Calu3 (cell line): ENCODE measurements around the gene NELL1. TPM values are rescaled to one million over a fixed set of nuclear protein-coding genes. Genes with fewer than 3 reads are reported as not detected.

Source experiments
- BruUV-seq: library from RNA; stranded (reverse); fragments of 400-500 nt; replicated peaks from 2 replicates; lab custom pipeline; 2021; lab: Mats Ljungman, UMichigan
- CTCF ChIA-PET: fragments of 300-600 bp; sonication (Branson Sonifier 250); formaldehyde crosslinking; loops from one replicate; lab custom pipeline; 2022; ENCODE audit warnings: antibody characterized with exemption; lab: Charles Lee
- DNase-seq: peaks from one replicate; pipeline ENCODE4 v3.0.0; 2022
- H3K27ac Mint-ChIP-seq: one replicate; pipeline ENCODE4 v1.8.0; 2022; ENCODE audit warnings: mixed read lengths; ENCODE audit not compliant: unreplicated experiment
- H3K27me3 Mint-ChIP-seq: one replicate; pipeline ENCODE4 v1.8.0; 2022; ENCODE audit warnings: mixed read lengths; ENCODE audit not compliant: unreplicated experiment
- H3K36me3 Mint-ChIP-seq: one replicate; pipeline ENCODE4 v1.8.0; 2022; ENCODE audit warnings: mild to moderate bottlenecking, moderate library complexity, mixed read lengths; ENCODE audit not compliant: insufficient read depth, unreplicated experiment
- H3K4me1 Mint-ChIP-seq: one replicate; pipeline ENCODE4 v1.8.0; 2022; ENCODE audit warnings: mild to moderate bottlenecking, low read depth, mixed read lengths; ENCODE audit not compliant: unreplicated experiment
- H3K4me3 Mint-ChIP-seq: one replicate; pipeline ENCODE4 v1.8.0; 2022; ENCODE audit warnings: mild to moderate bottlenecking, low read depth, moderate library complexity, mixed read lengths; ENCODE audit not compliant: unreplicated experiment
- H3K9me3 Mint-ChIP-seq: one replicate; pipeline ENCODE4 v1.8.0; 2022; ENCODE audit warnings: low read depth, mixed read lengths; ENCODE audit not compliant: unreplicated experiment
- CTCF ChIP-seq: fragments of 200-600 bp; IDR thresholded peaks from one replicate; pipeline ENCODE4 v1.8.0; 2022; ENCODE audit warnings: antibody characterized with exemption; ENCODE audit not compliant: unreplicated experiment
- intact Hi-C: fragments of 100-400 bp; cut with micrococcal nuclease; formaldehyde crosslinking; loops from one replicate; pipeline ENCODE4 v1.10.0; 2022; ENCODE audit not compliant: unreplicated experiment
- total RNA-seq: library from RNA; stranded (reverse); gene quantifications from 2 replicates; pipeline ENCODE4 v1.2.3, GENCODE V29; 2022

Gene NELL1
- total RNA-seq, 1 experiment from 2014 or later, result not detected

GRCh38 chr11:20869123-20869522 lies 199.7 kb downstream of the NELL1 start:
- TF ChIP-seq CTCF, result no peak
- Mint-ChIP-seq H3K9me3 (peaks cover 11% of the 10 kb centered on the region), H3K27me3 (no peaks in the 10 kb centered on the region), H3K4me1 (no peaks in the 10 kb centered on the region), H3K27ac (no peak overlapping the region), H3K4me3 (no peak overlapping the region), H3K36me3 (no peaks in the 10 kb centered on the region)
- intact Hi-C loops, result no loop called here
- no peak for DNase-seq
- CTCF ChIA-PET, result no interaction called here
- no TSS peak for BruUV-seq

- H3K27me3 Mint-ChIP-seq, result no peaks in the 10 kb centered on the region
- no peak for DNase-seq
- no peaks in the 10 kb centered on the region for H3K36me3 Mint-ChIP-seq
- CTCF ChIA-PET, result no interaction called here
- H3K4me3 Mint-ChIP-seq, result no peak overlapping the region
- intact Hi-C loops, result no loop called here
- H3K4me1 Mint-ChIP-seq, result no peaks in the 10 kb centered on the region
- no TSS peak for BruUV-seq
- peaks cover 3% of the 10 kb centered on the region for H3K9me3 Mint-ChIP-seq
- no peak for TF ChIP-seq CTCF
- no peak overlapping the region for H3K27ac Mint-ChIP-seq
Observed at GRCh38 chr11:20873054-20873453, 203.7 kb downstream of the NELL1 start.

- intact Hi-C loops, result no loop called here
- Mint-ChIP-seq H3K4me3 (no peak overlapping the region), H3K4me1 (no peaks in the 10 kb centered on the region), H3K27me3 (no peaks in the 10 kb centered on the region), H3K27ac (no peak overlapping the region), H3K9me3 (peaks cover 5% of the 10 kb centered on the region), H3K36me3 (no peaks in the 10 kb centered on the region)
- TF ChIP-seq CTCF, result no peak
- BruUV-seq, result no TSS peak
- DNase-seq, result no peak
- CTCF ChIA-PET, result no interaction called here
Observed at GRCh38 chr11:20874358-20874757, 205.0 kb downstream of the NELL1 start.

GRCh38 chr11:20875889-20876288 lies 206.5 kb downstream of the NELL1 start:
- CTCF ChIA-PET, result no interaction called here
- Mint-ChIP-seq H3K4me1 (no peaks in the 10 kb centered on the region), H3K36me3 (no peaks in the 10 kb centered on the region), H3K27me3 (no peaks in the 10 kb centered on the region), H3K4me3 (no peak overlapping the region), H3K9me3 (peaks cover 5% of the 10 kb centered on the region), H3K27ac (no peak overlapping the region)
- BruUV-seq, result no TSS peak
- no peak for TF ChIP-seq CTCF
- intact Hi-C loops, result no loop called here
- DNase-seq, result no peak
